SK-N-SH treated with all-trans-retinoic acid at 6 μM for 48 hours (cell line): ENCODE measurements around the gene TNFSF11.

Source experiments
- ARNTL ChIP-seq: fragments of 450-650 bp; formaldehyde crosslinking; IDR thresholded peaks from 2 replicates; pipeline ENCODE4 v1.5.0; 2020; ENCODE audit warnings: low read depth, mild to moderate bottlenecking, moderate library complexity, borderline replicate concordance
- ISL1 ChIP-seq: fragments of 250-450 bp; sonication (Bioruptor Pico); IDR thresholded peaks from 2 replicates; pipeline ENCODE4 v2.1.2; 2022; ENCODE audit warnings: mild to moderate bottlenecking, moderate library complexity
- PATZ1 ChIP-seq: fragments of 250-450 bp; sonication (Bioruptor Pico); IDR thresholded peaks from 2 replicates; pipeline ENCODE4 v1.8.0; 2020; ENCODE audit warnings: mild to moderate bottlenecking, moderate library complexity, borderline replicate concordance
- POU6F1 ChIP-seq: fragments of 250-450 bp; sonication (Bioruptor Pico); IDR thresholded peaks from 2 replicates; pipeline ENCODE4 v1.8.0; 2021; ENCODE audit warnings: low read depth, mild to moderate bottlenecking, moderate library complexity, borderline replicate concordance
- PPARA ChIP-seq: fragments of 250-450 bp; sonication (Bioruptor Pico); IDR thresholded peaks from 2 replicates; pipeline ENCODE4 v1.5.0; 2020; ENCODE audit warnings: mild to moderate bottlenecking, borderline replicate concordance
- RARB ChIP-seq: fragments of 250-450 bp; sonication (Bioruptor Pico); IDR thresholded peaks from 2 replicates; pipeline ENCODE4 v1.8.0; 2021; ENCODE audit warnings: mild to moderate bottlenecking, moderate library complexity
- ZFP3 ChIP-seq: fragments of 250-450 bp; sonication (Bioruptor Pico); IDR thresholded peaks from 2 replicates; pipeline ENCODE4 v1.5.0; 2020; ENCODE audit warnings: mild to moderate bottlenecking, moderate library complexity
- ZFP30 ChIP-seq: fragments of 450-650 bp; formaldehyde crosslinking; IDR thresholded peaks from 2 replicates; pipeline ENCODE4 v1.5.0; 2022; ENCODE audit warnings: mild to moderate bottlenecking, moderate library complexity
- ZNF565 ChIP-seq: fragments of 450-650 bp; formaldehyde crosslinking; conservative IDR thresholded peaks from 2 replicates; pipeline ENCODE4 v1.5.0; 2020; ENCODE audit warnings: low read depth, mild to moderate bottlenecking, moderate library complexity
- ZNF70 ChIP-seq: fragments of 450-650 bp; formaldehyde crosslinking; IDR thresholded peaks from 2 replicates; pipeline ENCODE4 v1.5.0; 2020; ENCODE audit warnings: mild to moderate bottlenecking, moderate library complexity
- TF ChIP-seq, protein P1 (sequence below): fragments of 250-450 bp; sonication (Bioruptor Pico); IDR thresholded peaks from 2 replicates; pipeline ENCODE4 v1.5.1; 2021; ENCODE audit warnings: mild to moderate bottlenecking, moderate library complexity
- TF ChIP-seq, protein P2 (sequence below): fragments of 250-450 bp; sonication (Bioruptor Pico); IDR thresholded peaks from 2 replicates; pipeline ENCODE4 v1.5.1; 2020; ENCODE audit warnings: low read depth, mild to moderate bottlenecking, moderate library complexity

GRCh38 chr13:42602906-42603305 lies 29.0 kb downstream of the TNFSF11 start:
- TF ChIP-seq RARB (CRISPR knock-in tag) = no peak
- TF ChIP-seq ZNF565 = no peak
- TF ChIP-seq ZNF70 (CRISPR knock-in tag) = no peak
- no peak for TF ChIP-seq ARNTL (CRISPR knock-in tag)
- TF ChIP-seq, protein P1, sequence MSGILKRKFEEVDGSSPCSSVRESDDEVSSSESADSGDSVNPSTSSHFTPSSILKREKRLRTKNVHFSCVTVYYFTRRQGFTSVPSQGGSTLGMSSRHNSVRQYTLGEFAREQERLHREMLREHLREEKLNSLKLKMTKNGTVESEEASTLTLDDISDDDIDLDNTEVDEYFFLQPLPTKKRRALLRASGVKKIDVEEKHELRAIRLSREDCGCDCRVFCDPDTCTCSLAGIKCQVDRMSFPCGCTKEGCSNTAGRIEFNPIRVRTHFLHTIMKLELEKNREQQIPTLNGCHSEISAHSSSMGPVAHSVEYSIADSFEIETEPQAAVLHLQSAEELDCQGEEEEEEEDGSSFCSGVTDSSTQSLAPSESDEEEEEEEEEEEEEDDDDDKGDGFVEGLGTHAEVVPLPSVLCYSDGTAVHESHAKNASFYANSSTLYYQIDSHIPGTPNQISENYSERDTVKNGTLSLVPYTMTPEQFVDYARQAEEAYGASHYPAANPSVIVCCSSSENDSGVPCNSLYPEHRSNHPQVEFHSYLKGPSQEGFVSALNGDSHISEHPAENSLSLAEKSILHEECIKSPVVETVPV = no peak
- no peak for TF ChIP-seq POU6F1 (CRISPR knock-in tag)
- no peak for TF ChIP-seq PPARA (CRISPR knock-in tag)
- TF ChIP-seq ZFP30 (CRISPR knock-in tag) = no peak
- no peak for TF ChIP-seq ISL1 (CRISPR knock-in tag)
- TF ChIP-seq ZFP3 (CRISPR knock-in tag) = no peak
- TF ChIP-seq PATZ1 (CRISPR knock-in tag) = no peak
- TF ChIP-seq, protein P2, sequence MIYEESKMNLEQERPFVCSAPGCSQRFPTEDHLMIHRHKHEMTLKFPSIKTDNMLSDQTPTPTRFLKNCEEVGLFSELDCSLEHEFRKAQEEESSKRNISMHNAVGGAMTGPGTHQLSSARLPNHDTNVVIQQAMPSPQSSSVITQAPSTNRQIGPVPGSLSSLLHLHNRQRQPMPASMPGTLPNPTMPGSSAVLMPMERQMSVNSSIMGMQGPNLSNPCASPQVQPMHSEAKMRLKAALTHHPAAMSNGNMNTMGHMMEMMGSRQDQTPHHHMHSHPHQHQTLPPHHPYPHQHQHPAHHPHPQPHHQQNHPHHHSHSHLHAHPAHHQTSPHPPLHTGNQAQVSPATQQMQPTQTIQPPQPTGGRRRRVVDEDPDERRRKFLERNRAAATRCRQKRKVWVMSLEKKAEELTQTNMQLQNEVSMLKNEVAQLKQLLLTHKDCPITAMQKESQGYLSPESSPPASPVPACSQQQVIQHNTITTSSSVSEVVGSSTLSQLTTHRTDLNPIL (CRISPR knock-in tag) = no peak
